Left cardiac atrium (tissue), 4 donors: ENCODE data around the gene ITIH1. TPM values are rescaled to one million over a fixed set of nuclear protein-coding genes. Genes with fewer than 3 reads are reported as not detected.

ENCODE experiments used
- ATAC-seq, 2 donors: fragments of 200-7000 bp; cut with Tn5 transposase; one replicate each; pipeline ENCODE4 v1.9.1; 2020; ENCODE audit warnings: mild to moderate bottlenecking in 2 of 2, moderate library complexity in 2 of 2
- DNase-seq: peaks from one replicate; pipeline ENCODE4 v3.0.0-alpha.2; 2020
- intact Hi-C, 2 donors: fragments of 100-400 bp; cut with DNase I; formaldehyde crosslinking; loops; one replicate each; pipeline versions ENCODE4 v1.14.1 to v1.15.1; 2022 to 2023
- total RNA-seq, 2 donors: library from RNA; stranded (reverse); fragmentation: NEBNext Ultra II Directional; extraction: Animal tissue kit (Norgen Biotek cat#: 25700); gene quantifications; one replicate each; pipeline ENCODE4 v1.2.1, GENCODE V29; 2021
- donor health status: DM: no; HTN: yes; CAD: no.
- donor health status: DM: no; HTN: yes; CAD: no; lungs with severe emphysema.
- donor health status: DM: yes; HTN: yes; CAD: no.
- donor health status: Dilated cardiomyopathy.

ITIH1 gene
- total RNA-seq, 2 donors from 2014 or later: not detected

- intact Hi-C loops: no loop called here
- peak; percentile 45 to 64 for ATAC-seq
- no peak for DNase-seq
Measured at GRCh38 chr3:52787672-52788625, 10.6 kb downstream of the ITIH1 start.

- intact Hi-C loops: no loop called here
- DNase-seq (no peak), ATAC-seq (no peak)
Measured at GRCh38 chr3:52788890-52789745, 11.7 kb downstream of the ITIH1 start.

GRCh38 chr3:52789746-52790040, 12.3 kb downstream of the ITIH1 start:
- intact Hi-C loops: no loop called here
- ATAC-seq: no peak
- no peak for DNase-seq

- intact Hi-C loops: no loop called here
- ATAC-seq: no peak
- no peak for DNase-seq
Measured at GRCh38 chr3:52790337-52790736, 12.9 kb downstream of the ITIH1 start.

GRCh38 chr3:52790741-52791140, 13.3 kb downstream of the ITIH1 start:
- intact Hi-C loops: no loop called here
- no peak for ATAC-seq
- DNase-seq: no peak

GRCh38 chr3:52791366-52791765, 14.0 kb downstream of the ITIH1 start:
- no peak for ATAC-seq
- intact Hi-C loops: no loop called here
- DNase-seq: no peak

- intact Hi-C loops: no loop called here
- DNase-seq (no peak), ATAC-seq (no peak)
Measured at GRCh38 chr3:52791928-52792327, 14.5 kb downstream of the ITIH1 start.

- DNase-seq: no peak
- intact Hi-C loops: no loop called here
Measured at GRCh38 chr3:52792413-52792812, 15.0 kb downstream of the ITIH1 start.

GRCh38 chr3:52792961-52793695, 15.7 kb downstream of the ITIH1 start:
- intact Hi-C loops: no loop called here
- no peak for DNase-seq
- ATAC-seq: no peak

More at GRCh38 chr3:52792413-52792812, 15.0 kb downstream of the ITIH1 start:
- no peak for ATAC-seq

- DNase-seq: no peak
- intact Hi-C loops: no loop called here
- ATAC-seq: no peak
Measured at GRCh38 chr3:52793702-52794611, 16.6 kb downstream of the ITIH1 start.

- DNase-seq (no peak), ATAC-seq (no peak)
- intact Hi-C loops: no loop called here
Measured at GRCh38 chr3:52794612-52795099, 17.3 kb downstream of the ITIH1 start, which contains the start of gene ITIH3. ITIH3 (plus strand) TSS chr3:52794796; CDS start chr3:52794804, 8 bp downstream.

GRCh38 chr3:52795298-52795900, 18.0 kb downstream of the ITIH1 start:
- intact Hi-C loops: no loop called here
- ATAC-seq (no peak), DNase-seq (no peak)

- DNase-seq: no peak
- intact Hi-C loops: no loop called here
Measured at GRCh38 chr3:52796411-52796810, 19.0 kb downstream of the ITIH1 start.

GRCh38 chr3:52798376-52798977, 21.1 kb downstream of the ITIH1 start:
- intact Hi-C loops: no loop called here
- ATAC-seq: peak in 1 of 2 donors; percentile 20
- no peak for DNase-seq

More at GRCh38 chr3:52796411-52796810, 19.0 kb downstream of the ITIH1 start:
- no peak for ATAC-seq

- DNase-seq: no peak
- intact Hi-C loops: no loop called here
- peak in 1 of 2 donors; percentile 65 for ATAC-seq
Measured at GRCh38 chr3:52798978-52799476, 21.6 kb downstream of the ITIH1 start.

- intact Hi-C loops: no loop called here
- DNase-seq (no peak), ATAC-seq (no peak)
Measured at GRCh38 chr3:52800079-52800478, 22.7 kb downstream of the ITIH1 start.

- no peak for ATAC-seq
- intact Hi-C loops: no loop called here
- no peak for DNase-seq
Measured at GRCh38 chr3:52801839-52802238, 24.4 kb downstream of the ITIH1 start.
